ENCODE measurements around the gene GORASP2. TPM values are rescaled to one million over a fixed set of nuclear protein-coding genes. Genes with fewer than 3 reads are reported as not detected.

The GORASP2 gene
- total and polyA plus RNA-seq, 2 of the 8 experiments (the other 6 are each of a cell fraction or from before 2014, with no cell fraction given) = 86.8 to 214 TPM

DNA sequence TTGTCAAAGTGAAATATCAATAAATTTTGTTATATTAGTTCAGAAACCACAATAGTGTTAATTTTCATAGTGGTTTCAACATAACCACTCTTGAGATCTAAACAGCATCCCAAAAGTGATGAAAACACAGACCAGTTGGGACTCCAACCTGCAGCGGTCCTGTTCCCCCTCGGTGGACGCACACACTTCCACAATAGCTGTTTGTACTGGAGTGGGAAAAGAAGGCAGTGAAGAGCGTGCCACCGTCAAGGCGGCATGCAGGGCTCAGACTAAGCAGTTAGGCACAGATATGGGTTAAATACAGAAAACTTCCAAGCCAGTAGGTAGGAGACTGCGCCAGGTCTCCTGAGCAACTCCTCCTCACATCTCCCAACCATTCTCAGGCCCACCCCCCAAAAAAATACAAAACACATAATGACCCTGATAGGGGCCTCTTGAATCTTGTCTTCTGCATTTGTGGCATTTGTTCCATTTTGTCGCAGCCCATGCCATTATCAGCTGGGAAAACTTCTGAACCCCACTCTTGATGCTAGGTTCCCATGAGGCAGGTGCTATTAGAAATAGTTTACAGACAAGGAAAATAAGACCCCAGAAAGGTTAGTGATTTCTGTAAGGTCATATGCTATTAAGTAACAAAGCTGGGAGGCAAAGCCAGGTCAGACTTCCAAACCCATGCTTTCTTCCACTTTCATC lies 57.7 kb downstream of the GORASP2 start:
- H3K23ac ChIP-seq (ENCODE audit: insufficient read length) = no peak overlapping the region
- no peaks in the 10 kb centered on the region for H3K9me3 ChIP-seq (ENCODE audit: insufficient read depth in 2 of 2, low read depth in 1 of 2, low read length in 1 of 2)
- H2BK15ac ChIP-seq (ENCODE audit: low read length) = no peak overlapping the region
- CTCF ChIA-PET (ENCODE audit: partially characterized antibody) = interaction anchor here (0.6 to 7.2 kb wide), 2 partner anchors 12 to 227 kb away, joined by 5 to 49 read pairs; no protein-coding TSS in a partner anchor
- no peaks in the 10 kb centered on the region for H3K79me1 ChIP-seq (ENCODE audit: low read depth, low read length)
- no peaks in the 10 kb centered on the region for H3K79me2 ChIP-seq (ENCODE audit: control insufficient read depth in 1 of 2, insufficient read depth in 2 of 2, low read length in 2 of 2)
- no peak overlapping the region for H4K8ac ChIP-seq (ENCODE audit: extremely low read depth, insufficient read depth, low read length)
- H4K91ac ChIP-seq (replicated peaks; ENCODE audit: insufficient read length, low read length) = no peak overlapping the region
- H3K14ac ChIP-seq (ENCODE audit: insufficient read length) = no peak overlapping the region
- FAIRE-seq (no peak), DNase-seq (ENCODE audit: low read depth in 1 of 2, low spot score in 2 of 2) (no peak)
- H2BK120ac ChIP-seq (replicated peaks; ENCODE audit: low read depth, low read length) = no peak overlapping the region
- H3K4me1 ChIP-seq (replicated peaks in 1 of 4; ENCODE audit: control insufficient read depth in 3 of 4, insufficient read depth in 4 of 4, low read length in 3 of 4) = peaks cover 0 to 6% (median 2%) of the 10 kb centered on the region in 4 experiments; a peak in 2 of 7 replicates
- no peak overlapping the region for H3K56ac ChIP-seq (replicated peaks; ENCODE audit: insufficient read length, low read depth, low read length)
- peaks cover 0 to 9% (median 0%) of the 10 kb centered on the region in 4 experiments; a peak in 2 of 8 replicates for H3K36me3 ChIP-seq (ENCODE audit: control insufficient read depth in 2 of 4, insufficient read depth in 4 of 4, low read length in 3 of 4)
- H2BK12ac ChIP-seq (ENCODE audit: low read depth, low read length) = no peak overlapping the region
- H2AFZ ChIP-seq (ENCODE audit: low read length) = no peak overlapping the region
- H2BK5ac ChIP-seq (ENCODE audit: low read depth, low read length) = no peak overlapping the region
- 95% methylated on average over 8 of the region's 8 CpGs; no CpG with 5 or more reads in 1 of the 2 experiments for WGBS, 2 experiments (ENCODE audit: extremely low coverage in 1 of 2, insufficient coverage in 1 of 2, insufficient read length in 1 of 2, insufficient replicate concordance in 2 of 2, low coverage in 1 of 2, low lambda C conversion rate in 2 of 2, missing lambda C conversion rate in 1 of 2)
- H2BK20ac ChIP-seq (ENCODE audit: low read length) = no peak overlapping the region
- H3K4me3 ChIP-seq (ENCODE audit: extremely low read depth in 1 of 4, insufficient read depth in 2 of 4, low read depth in 3 of 4, low read length in 4 of 4) = no peak overlapping the region
- no peak overlapping the region for H3K27ac ChIP-seq (ENCODE audit: low read depth, low read length)
- no peaks in the 10 kb centered on the region for H3K27me3 ChIP-seq (replicated peaks in 1 of 4; ENCODE audit: control insufficient read depth in 3 of 4, extremely low read depth in 1 of 4, insufficient read depth in 3 of 4, low read length in 3 of 4)
- TF ChIP-seq, protein P1, sequence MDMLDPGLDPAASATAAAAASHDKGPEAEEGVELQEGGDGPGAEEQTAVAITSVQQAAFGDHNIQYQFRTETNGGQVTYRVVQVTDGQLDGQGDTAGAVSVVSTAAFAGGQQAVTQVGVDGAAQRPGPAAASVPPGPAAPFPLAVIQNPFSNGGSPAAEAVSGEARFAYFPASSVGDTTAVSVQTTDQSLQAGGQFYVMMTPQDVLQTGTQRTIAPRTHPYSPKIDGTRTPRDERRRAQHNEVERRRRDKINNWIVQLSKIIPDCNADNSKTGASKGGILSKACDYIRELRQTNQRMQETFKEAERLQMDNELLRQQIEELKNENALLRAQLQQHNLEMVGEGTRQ (IDR thresholded peaks at IDR 0.05; ENCODE audit: low read length) = no peak
- TF ChIP-seq CEBPB (IDR thresholded peaks at IDR 0.05; ENCODE audit: low read depth, low read length) (no peak), NRF1 (IDR thresholded peaks at IDR 0.05; ENCODE audit: low read depth, low read length) (no peak), TAF1 (IDR thresholded peaks at IDR 0.05; ENCODE audit: low read depth, low read length) (no peak)
- H4K5ac ChIP-seq (ENCODE audit: insufficient read length, low read depth, low read length) = no peak overlapping the region
- no peaks in the 10 kb centered on the region for H4K20me1 ChIP-seq (replicated peaks in 1 of 2; ENCODE audit: control insufficient read depth in 1 of 2, insufficient read depth in 2 of 2, low read length in 2 of 2)
- no peak overlapping the region for H3K18ac ChIP-seq (ENCODE audit: extremely low read depth, low read length)
- H3K4me2 ChIP-seq (ENCODE audit: insufficient read depth in 1 of 2, low read depth in 2 of 2, low read length in 2 of 2) = no peak overlapping the region
- no peak overlapping the region for H2AK5ac ChIP-seq (ENCODE audit: low read depth, low read length)
- H3K4ac ChIP-seq (replicated peaks; ENCODE audit: insufficient read length, low read depth, low read length) = no peak overlapping the region
- no peaks in the 10 kb centered on the region for H3K23me2 ChIP-seq (ENCODE audit: low read depth, low read length)
- H3K9ac ChIP-seq (replicated peaks in 1 of 4; ENCODE audit: extremely low read depth in 1 of 4, low read depth in 3 of 4, low read length in 3 of 4) = no peak overlapping the region
- POLR2A ChIA-PET (ENCODE audit: partially characterized antibody) = interaction anchor here (4.3 kb wide), 1 partner anchor 12 kb away, joined by 17 read pairs; no protein-coding TSS in a partner anchor

Data from H1 (cell line).